IPS-20b (cell line): ENCODE results near the gene ZNF618.

Experiments used
- H3K27ac ChIP-seq: one replicate; pipeline ENCODE4 v1.5.1; 2013; ENCODE audit warnings: low read length
- H3K27me3 ChIP-seq: 2 replicates; pipeline ENCODE4 v1.6.1; 2013; ENCODE audit warnings: mild to moderate bottlenecking, low read length, inconsistent platforms; ENCODE audit not compliant: insufficient read depth
- H3K36me3 ChIP-seq: 2 replicates; pipeline ENCODE4 v1.6.1; 2013; ENCODE audit warnings: low read depth, mild to moderate bottlenecking, inconsistent platforms, low read length, moderate library complexity; ENCODE audit not compliant: insufficient read depth
- H3K4me1 ChIP-seq: 2 replicates; pipeline ENCODE4 v1.6.1; 2013; ENCODE audit warnings: mild to moderate bottlenecking, control low read depth, inconsistent platforms, low read length, moderate library complexity; ENCODE audit not compliant: insufficient read depth
- H3K4me3 ChIP-seq: 2 replicates; pipeline ENCODE4 v1.5.1; 2013; ENCODE audit warnings: mild to moderate bottlenecking, low read length, inconsistent platforms
- H3K9ac ChIP-seq: 2 replicates; pipeline ENCODE4 v1.6.1; 2013; ENCODE audit warnings: low read depth, mild to moderate bottlenecking, inconsistent platforms, low read length, moderate library complexity
- H3K9me3 ChIP-seq: 2 replicates; pipeline ENCODE4 v1.6.1; 2013; ENCODE audit warnings: mild to moderate bottlenecking, low read depth, low read length, inconsistent platforms; ENCODE audit not compliant: insufficient read depth

ZNF618 gene

GRCh38 chr9:114000063-114000454, 124.0 kb downstream of the ZNF618 start:
- Histone ChIP-seq H3K36me3 (peaks cover 20% of the 10 kb centered on the region; the same call in 1 of the 2 replicates), H3K27ac (no peak overlapping the region), H3K27me3 (no peaks in the 10 kb centered on the region), H3K9me3 (no peaks in the 10 kb centered on the region), H3K4me3 (no peak overlapping the region), H3K4me1 (no peaks in the 10 kb centered on the region), H3K9ac (no peak overlapping the region)

DNA sequence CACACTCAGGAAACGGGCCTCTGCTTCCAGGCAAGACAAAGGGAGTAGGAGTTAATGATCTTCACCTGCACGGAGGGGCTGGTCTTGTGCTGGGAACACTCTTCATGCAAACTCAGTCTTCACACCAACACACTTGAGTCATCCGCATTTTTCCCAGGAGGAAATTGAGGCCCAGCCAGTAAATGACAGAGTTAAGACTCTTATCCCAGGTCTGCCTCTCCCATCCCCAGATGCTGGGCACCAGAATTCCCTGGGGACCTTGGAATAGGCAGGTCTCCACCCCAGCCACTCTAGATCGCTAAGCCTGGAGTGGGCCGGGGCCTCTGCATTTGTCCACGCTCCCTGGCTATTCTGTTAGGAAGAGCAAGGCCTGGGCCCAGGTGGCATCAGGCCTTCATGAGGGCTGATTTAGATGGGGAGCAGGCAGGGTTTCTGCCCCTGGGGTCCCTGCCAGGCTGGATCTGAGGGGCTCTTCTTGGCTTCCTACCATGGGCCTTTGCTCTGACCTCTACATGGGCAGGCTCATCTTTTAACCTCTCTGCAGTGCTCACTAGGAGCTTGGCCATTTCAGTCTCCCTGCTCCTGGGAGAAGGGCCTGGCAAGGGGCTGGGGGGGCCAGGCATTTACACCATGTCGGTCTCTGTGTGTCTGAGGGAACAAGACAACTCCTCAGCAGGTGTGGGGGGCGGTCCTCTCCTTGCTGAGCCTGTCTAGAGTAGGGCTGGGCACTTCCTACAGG, 124.7 kb downstream of the ZNF618 start:
- Histone ChIP-seq H3K4me1 (no peaks in the 10 kb centered on the region), H3K9me3 (no peaks in the 10 kb centered on the region), H3K36me3 (peaks cover 22% of the 10 kb centered on the region; the same call in 1 of the 2 replicates), H3K27me3 (no peaks in the 10 kb centered on the region), H3K4me3 (no peak overlapping the region), H3K9ac (no peak overlapping the region), H3K27ac (no peak overlapping the region)

- H3K36me3 ChIP-seq: peaks cover 27% of the 10 kb centered on the region; the same call in 1 of the 2 replicates
- H3K27ac ChIP-seq: no peak overlapping the region
- H3K9me3 ChIP-seq: no peaks in the 10 kb centered on the region
- no peak overlapping the region for H3K4me3 ChIP-seq
- H3K4me1 ChIP-seq: no peaks in the 10 kb centered on the region
- H3K9ac ChIP-seq: no peak overlapping the region
- no peaks in the 10 kb centered on the region for H3K27me3 ChIP-seq
These were observed 125.2 kb downstream of the ZNF618 start for GRCh38 chr9:114001410-114001685.

DNA sequence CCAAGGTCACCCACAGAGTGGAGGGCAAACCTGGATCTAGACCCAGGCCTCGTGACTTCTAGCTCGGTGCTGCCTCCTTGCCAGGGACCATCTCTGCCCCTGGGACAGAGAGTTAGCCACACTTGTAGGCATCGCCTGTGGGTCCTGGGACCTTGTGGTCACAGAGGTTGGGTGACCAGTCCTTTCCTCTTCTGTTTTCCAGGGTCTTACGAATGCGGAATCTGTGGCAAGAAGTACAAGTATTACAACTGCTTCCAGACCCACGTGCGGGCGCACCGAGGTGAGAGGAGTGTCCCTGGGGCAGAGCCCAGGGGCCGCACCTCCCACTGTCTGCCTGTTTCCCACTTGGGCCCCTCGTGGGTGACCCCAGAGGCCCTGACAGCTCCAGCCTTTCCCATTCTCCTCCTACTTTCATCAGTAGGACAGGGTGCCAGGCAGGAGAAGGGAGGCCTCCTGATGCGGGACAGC, 125.7 kb downstream of the ZNF618 start:
- H3K27ac ChIP-seq: no peak overlapping the region
- H3K36me3 ChIP-seq: peaks cover 32% of the 10 kb centered on the region; the same call in 1 of the 2 replicates
- no peaks in the 10 kb centered on the region for H3K27me3 ChIP-seq
- H3K9ac ChIP-seq: no peak overlapping the region
- H3K4me3 ChIP-seq: no peak overlapping the region
- no peaks in the 10 kb centered on the region for H3K4me1 ChIP-seq
- no peaks in the 10 kb centered on the region for H3K9me3 ChIP-seq

- Histone ChIP-seq H3K27me3 (no peaks in the 10 kb centered on the region), H3K9ac (no peak overlapping the region), H3K9me3 (no peaks in the 10 kb centered on the region), H3K4me3 (no peak overlapping the region), H3K27ac (no peak overlapping the region), H3K4me1 (no peaks in the 10 kb centered on the region), H3K36me3 (peaks cover 38% of the 10 kb centered on the region; the same call in 1 of the 2 replicates)
These were observed 126.3 kb downstream of the ZNF618 start for GRCh38 chr9:114002271-114002985.

- Histone ChIP-seq H3K9me3 (no peaks in the 10 kb centered on the region), H3K4me3 (no peak overlapping the region), H3K27ac (no peak overlapping the region), H3K4me1 (no peaks in the 10 kb centered on the region), H3K27me3 (no peaks in the 10 kb centered on the region), H3K9ac (no peak overlapping the region), H3K36me3 (peaks cover 43% of the 10 kb centered on the region; the same call in 1 of the 2 replicates)
These were observed 126.9 kb downstream of the ZNF618 start for GRCh38 chr9:114002986-114003350.

DNA sequence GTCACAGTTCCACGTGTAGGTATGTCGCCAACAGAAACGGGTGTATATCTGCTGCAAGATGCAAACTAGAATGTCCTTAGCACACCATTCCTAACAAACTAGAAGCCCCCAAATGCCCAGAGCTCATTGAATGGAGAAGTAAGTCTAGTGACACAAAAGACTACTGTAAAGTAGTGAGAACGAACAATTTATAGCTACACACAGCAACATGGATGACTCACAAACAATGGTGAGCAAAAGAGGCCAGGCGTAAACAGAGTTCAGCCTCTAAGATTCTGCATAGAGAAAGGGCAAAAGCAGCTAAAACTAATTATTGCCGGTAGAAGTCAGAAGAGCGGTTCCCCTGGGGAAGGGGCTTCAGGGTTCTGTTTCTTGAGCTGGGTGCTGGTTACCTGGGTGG, 127.2 kb downstream of the ZNF618 start:
- peaks cover 45% of the 10 kb centered on the region; the same call in 1 of the 2 replicates for H3K36me3 ChIP-seq
- no peak overlapping the region for H3K4me3 ChIP-seq
- H3K4me1 ChIP-seq: no peaks in the 10 kb centered on the region
- H3K27ac ChIP-seq: no peak overlapping the region
- H3K9me3 ChIP-seq: no peaks in the 10 kb centered on the region
- no peaks in the 10 kb centered on the region for H3K27me3 ChIP-seq
- no peak overlapping the region for H3K9ac ChIP-seq

- H3K9me3 ChIP-seq: no peaks in the 10 kb centered on the region
- H3K4me1 ChIP-seq: no peaks in the 10 kb centered on the region
- no peak overlapping the region for H3K27ac ChIP-seq
- H3K36me3 ChIP-seq: peaks cover 47% of the 10 kb centered on the region; the same call in 1 of the 2 replicates
- no peak overlapping the region for H3K4me3 ChIP-seq
- no peak overlapping the region for H3K9ac ChIP-seq
- H3K27me3 ChIP-seq: no peaks in the 10 kb centered on the region
These were observed 127.6 kb downstream of the ZNF618 start for GRCh38 chr9:114003758-114004157.

DNA sequence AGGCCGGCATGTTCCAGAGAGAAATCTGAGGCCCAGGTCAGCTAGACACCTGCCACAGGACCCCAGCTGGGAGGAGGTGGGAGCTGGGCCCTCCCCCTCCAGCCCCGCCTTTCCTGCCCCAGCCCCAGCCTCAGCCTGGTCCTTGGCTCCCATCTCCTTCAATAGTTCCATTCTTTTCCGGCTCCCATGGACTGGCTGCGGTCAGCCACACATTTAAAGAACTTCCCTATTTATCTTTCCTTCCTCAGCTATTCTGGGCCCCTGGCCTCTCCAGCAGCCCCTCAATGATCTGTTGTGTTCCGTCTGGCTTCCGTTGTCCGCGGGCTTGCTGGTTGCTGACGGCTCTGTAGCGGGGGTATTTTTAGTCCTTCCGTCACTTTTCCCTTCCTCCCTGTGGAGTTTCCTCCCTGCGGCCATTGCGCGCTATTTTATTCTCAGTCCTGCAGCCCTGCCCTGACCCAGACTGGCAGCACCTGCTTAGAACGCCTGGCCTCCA, 128.2 kb downstream of the ZNF618 start:
- no peaks in the 10 kb centered on the region for H3K9me3 ChIP-seq
- no peak overlapping the region for H3K27ac ChIP-seq
- peaks cover 51% of the 10 kb centered on the region; the same call in 1 of the 2 replicates for H3K36me3 ChIP-seq
- H3K4me1 ChIP-seq: no peaks in the 10 kb centered on the region
- H3K4me3 ChIP-seq: no peak overlapping the region
- H3K9ac ChIP-seq: no peak overlapping the region
- no peaks in the 10 kb centered on the region for H3K27me3 ChIP-seq

- Histone ChIP-seq H3K27ac (no peak overlapping the region), H3K36me3 (peaks cover 57% of the 10 kb centered on the region; the same call in 1 of the 2 replicates), H3K4me3 (no peak overlapping the region), H3K9ac (no peak overlapping the region), H3K27me3 (no peaks in the 10 kb centered on the region), H3K9me3 (no peaks in the 10 kb centered on the region), H3K4me1 (no peaks in the 10 kb centered on the region)
These were observed 129.5 kb downstream of the ZNF618 start for GRCh38 chr9:114005371-114006154.

GRCh38 chr9:114006155-114006550, 130.0 kb downstream of the ZNF618 start:
- Histone ChIP-seq H3K36me3 (peaks cover 57% of the 10 kb centered on the region; the same call in 1 of the 2 replicates), H3K4me1 (no peaks in the 10 kb centered on the region), H3K27me3 (no peaks in the 10 kb centered on the region), H3K9me3 (no peaks in the 10 kb centered on the region), H3K4me3 (no peak overlapping the region), H3K27ac (no peak overlapping the region), H3K9ac (no peak overlapping the region)
